Neural crest cell (in vitro differentiated cells): Measurements from ENCODE around the gene FBXW11. TPM values are rescaled to one million over a fixed set of nuclear protein-coding genes. Genes with fewer than 3 reads are reported as not detected.
"Not testable (repeated sequence)": the region's sequence is repeated elsewhere in the genome, so short reads cannot be mapped to it uniquely, and the experiment has no call there.

ENCODE experiments used
- DNase-seq: peaks from one replicate; pipeline ENCODE4 v3.0.0; 2021; ENCODE audit warnings: low read depth, mixed read lengths, low spot score
- H3K27ac Mint-ChIP-seq: one replicate; pipeline ENCODE4 v1.8.0; 2021; ENCODE audit warnings: mild to moderate bottlenecking, mixed read lengths; ENCODE audit not compliant: unreplicated experiment
- H3K27me3 Mint-ChIP-seq: 2 replicates; pipeline ENCODE4 v1.8.0; 2021; ENCODE audit warnings: low read depth, mild to moderate bottlenecking, mixed read lengths
- H3K36me3 Mint-ChIP-seq: 2 replicates; pipeline ENCODE4 v1.8.0; 2021; ENCODE audit warnings: low read depth, mild to moderate bottlenecking, mixed read lengths
- H3K4me1 Mint-ChIP-seq: 2 replicates; pipeline ENCODE4 v1.8.0; 2021; ENCODE audit warnings: mixed read lengths
- H3K4me3 Mint-ChIP-seq: one replicate; pipeline ENCODE4 v1.8.0; 2021; ENCODE audit warnings: mild to moderate bottlenecking, mixed read lengths
- H3K9me3 Mint-ChIP-seq: 2 replicates; pipeline ENCODE4 v1.8.0; 2021; ENCODE audit warnings: mixed read lengths
- total RNA-seq: library from RNA; stranded (reverse); gene quantifications from 2 replicates; pipeline ENCODE4 v1.2.1, GENCODE V29; 2021
- TF ChIP-seq, protein P1 (sequence below): fragments of 200-600 bp; sonication (generic); conservative IDR thresholded peaks from 2 replicates; pipeline ENCODE4 v1.5.0; 2021; ENCODE audit warnings: antibody characterized with exemption, mild to moderate bottlenecking

The FBXW11 gene
- total RNA-seq, 1 donor from 2014 or later = 66.6 TPM

DNA sequence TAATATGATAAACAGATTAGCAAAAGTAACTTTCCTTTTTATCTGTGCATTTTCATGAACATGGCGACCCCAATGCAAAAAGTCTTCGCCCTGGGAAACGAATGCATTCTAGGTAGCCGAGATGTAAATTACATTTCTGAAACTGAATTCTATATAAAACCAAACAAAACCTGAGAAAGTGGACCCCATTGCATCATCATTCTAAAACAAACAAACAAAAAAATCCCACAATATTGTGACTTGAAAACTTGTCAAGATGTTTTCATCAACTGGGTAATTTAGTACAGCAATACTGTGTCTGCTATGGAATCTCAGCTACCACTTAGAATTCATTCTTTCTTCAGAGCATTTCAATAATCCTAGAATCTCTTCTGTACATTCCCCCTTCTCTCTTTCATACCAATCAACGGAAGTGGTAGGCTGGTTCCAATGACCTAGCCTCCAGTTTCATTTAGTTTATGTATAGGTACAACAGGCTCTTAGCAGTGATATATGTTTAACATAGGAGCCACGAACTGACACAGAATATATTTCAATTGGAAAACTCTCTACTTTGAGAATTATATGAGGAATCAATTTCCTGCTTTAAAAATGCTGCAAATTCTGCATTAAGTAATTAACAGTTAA, 85.6 kb downstream of the FBXW11 start:
- Mint-ChIP-seq H3K27ac (no peak overlapping the region), H3K9me3 (peaks cover 2% of the 10 kb centered on the region), H3K27me3 (no peaks in the 10 kb centered on the region), H3K4me3 (no peak overlapping the region), H3K4me1 (peaks cover 16% of the 10 kb centered on the region), H3K36me3 (peaks cover 11% of the 10 kb centered on the region)
- no peak for DNase-seq
- TF ChIP-seq, protein P1, sequence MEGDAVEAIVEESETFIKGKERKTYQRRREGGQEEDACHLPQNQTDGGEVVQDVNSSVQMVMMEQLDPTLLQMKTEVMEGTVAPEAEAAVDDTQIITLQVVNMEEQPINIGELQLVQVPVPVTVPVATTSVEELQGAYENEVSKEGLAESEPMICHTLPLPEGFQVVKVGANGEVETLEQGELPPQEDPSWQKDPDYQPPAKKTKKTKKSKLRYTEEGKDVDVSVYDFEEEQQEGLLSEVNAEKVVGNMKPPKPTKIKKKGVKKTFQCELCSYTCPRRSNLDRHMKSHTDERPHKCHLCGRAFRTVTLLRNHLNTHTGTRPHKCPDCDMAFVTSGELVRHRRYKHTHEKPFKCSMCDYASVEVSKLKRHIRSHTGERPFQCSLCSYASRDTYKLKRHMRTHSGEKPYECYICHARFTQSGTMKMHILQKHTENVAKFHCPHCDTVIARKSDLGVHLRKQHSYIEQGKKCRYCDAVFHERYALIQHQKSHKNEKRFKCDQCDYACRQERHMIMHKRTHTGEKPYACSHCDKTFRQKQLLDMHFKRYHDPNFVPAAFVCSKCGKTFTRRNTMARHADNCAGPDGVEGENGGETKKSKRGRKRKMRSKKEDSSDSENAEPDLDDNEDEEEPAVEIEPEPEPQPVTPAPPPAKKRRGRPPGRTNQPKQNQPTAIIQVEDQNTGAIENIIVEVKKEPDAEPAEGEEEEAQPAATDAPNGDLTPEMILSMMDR = no peak

DNA sequence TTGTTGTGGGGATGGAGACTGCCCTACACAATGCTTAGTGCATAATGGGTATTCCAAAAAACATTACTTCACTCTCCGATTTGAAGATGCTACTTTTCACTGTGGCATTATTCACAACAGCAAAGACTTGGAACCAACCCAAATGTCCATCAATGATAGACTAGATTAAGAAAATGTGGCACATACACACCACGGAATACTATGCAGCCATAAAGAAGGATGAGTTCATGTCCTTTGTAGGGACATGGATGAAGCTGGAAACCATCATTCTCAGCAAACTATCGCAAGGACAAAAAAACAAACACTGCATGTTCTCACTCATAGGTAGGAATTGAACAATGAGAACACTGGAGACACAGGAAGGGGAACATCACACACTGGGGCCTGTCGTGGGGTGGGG, 90.7 kb downstream of the FBXW11 start:
- not testable (repeated sequence) for H3K27ac Mint-ChIP-seq

DNA sequence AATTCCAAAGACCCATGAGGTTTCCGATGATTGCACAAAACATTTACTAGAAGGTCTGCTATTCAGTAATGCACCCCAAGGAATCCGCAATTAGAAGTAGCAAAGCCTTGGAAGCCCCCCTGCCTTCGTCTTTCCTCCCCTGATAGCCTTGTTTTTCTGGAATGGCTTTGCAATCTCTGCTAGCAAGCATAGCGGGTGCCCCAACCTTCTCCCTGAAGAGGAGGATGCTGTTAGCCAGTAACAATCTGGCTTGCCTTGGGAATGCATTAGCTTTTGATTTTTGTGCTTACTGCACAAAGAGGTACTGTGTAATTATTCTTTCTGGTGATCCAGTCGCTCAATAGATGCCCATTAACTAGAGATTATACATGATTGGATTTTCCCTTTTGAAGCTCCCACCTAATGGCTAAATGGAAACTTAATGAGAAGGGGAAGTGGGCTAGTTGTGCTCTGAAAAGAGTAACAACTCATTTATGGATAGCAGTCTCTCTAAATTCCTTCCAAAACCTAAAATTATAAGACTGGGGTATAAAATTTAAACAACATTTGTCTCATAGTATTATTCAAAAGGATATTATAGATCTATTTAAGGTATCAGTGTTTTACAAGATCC, 91.6 kb downstream of the FBXW11 start:
- Mint-ChIP-seq H3K4me1 (peaks cover 29% of the 10 kb centered on the region), H3K27ac (no peak overlapping the region), H3K9me3 (no peaks in the 10 kb centered on the region), H3K4me3 (no peak overlapping the region), H3K27me3 (no peaks in the 10 kb centered on the region), H3K36me3 (no peaks in the 10 kb centered on the region)
- TF ChIP-seq, protein P1 = no peak
- DNase-seq = no peak

More for the DNA sequence above, 90.7 kb downstream of the FBXW11 start:
- DNase-seq, H3K4me3 Mint-ChIP-seq, H3K27me3 Mint-ChIP-seq, H3K9me3 Mint-ChIP-seq, H3K36me3 Mint-ChIP-seq: not testable (repeated sequence)
- peaks cover 29% of the 10 kb centered on the region for H3K4me1 Mint-ChIP-seq

DNA sequence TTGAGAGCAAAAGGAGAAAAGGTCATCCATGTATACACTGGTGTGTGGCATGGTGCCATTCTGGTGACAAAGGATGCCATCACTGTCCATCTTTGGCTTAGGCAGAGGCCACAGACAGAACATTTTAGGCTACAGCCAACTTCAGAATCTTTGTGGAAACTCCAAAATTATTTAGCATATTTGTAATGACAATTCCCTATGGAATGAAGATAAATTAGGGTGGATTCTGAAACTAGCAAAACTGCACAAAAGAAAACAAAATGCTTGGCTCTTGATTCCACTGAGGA, 92.5 kb downstream of the FBXW11 start:
- no peaks in the 10 kb centered on the region for H3K27me3 Mint-ChIP-seq
- TF ChIP-seq, protein P1 = no peak
- H3K4me3 Mint-ChIP-seq = no peak overlapping the region
- H3K9me3 Mint-ChIP-seq = no peaks in the 10 kb centered on the region
- no peak for DNase-seq
- H3K4me1 Mint-ChIP-seq = peaks cover 29% of the 10 kb centered on the region
- H3K36me3 Mint-ChIP-seq = no peaks in the 10 kb centered on the region
- no peak overlapping the region for H3K27ac Mint-ChIP-seq

DNA sequence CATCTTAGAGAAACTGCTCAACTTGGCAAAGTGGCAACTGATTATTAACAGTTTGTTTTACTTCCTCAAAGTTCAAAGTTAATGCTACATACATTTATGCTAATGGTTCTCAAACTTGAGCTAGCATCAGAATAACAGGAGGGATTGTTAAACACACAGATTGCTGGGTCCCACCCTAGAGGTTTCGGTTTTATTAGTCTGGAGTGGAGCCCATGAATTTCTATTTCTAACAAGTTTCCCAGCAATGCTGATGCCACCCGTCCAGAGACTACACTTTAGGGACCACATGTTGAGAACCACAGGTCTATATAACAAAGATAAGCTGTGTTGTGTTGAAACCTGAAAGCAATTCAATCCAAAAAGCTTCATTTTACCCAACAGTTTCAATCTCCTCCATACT, 95.3 kb downstream of the FBXW11 start:
- no peak overlapping the region for H3K27ac Mint-ChIP-seq

DNA sequence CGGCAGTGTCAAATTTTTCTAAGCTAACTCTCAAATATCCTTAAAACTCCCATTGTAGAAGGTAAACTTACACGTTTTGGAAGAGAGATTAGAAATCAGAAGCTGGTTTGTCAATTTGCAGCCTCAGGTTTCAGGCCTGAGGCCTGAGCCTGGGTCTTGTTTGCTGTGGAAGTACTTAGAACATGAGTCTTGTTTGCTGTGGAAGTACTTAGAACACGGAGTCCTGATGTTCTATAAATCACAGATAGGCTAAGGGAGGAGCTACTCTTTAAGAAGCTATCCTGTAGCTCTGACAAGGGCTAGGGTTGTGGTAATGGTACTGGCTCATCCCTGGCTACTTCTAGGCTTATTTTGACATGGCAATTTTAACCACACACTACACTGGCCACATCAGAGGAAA, 97.8 kb downstream of the FBXW11 start:
- peaks cover 2% of the 10 kb centered on the region for H3K36me3 Mint-ChIP-seq
- TF ChIP-seq, protein P1 = no peak
- DNase-seq = no peak
- no peak overlapping the region for H3K27ac Mint-ChIP-seq
- no peaks in the 10 kb centered on the region for H3K9me3 Mint-ChIP-seq
- no peak overlapping the region for H3K4me3 Mint-ChIP-seq
- H3K27me3 Mint-ChIP-seq = no peaks in the 10 kb centered on the region
- peaks cover 12% of the 10 kb centered on the region for H3K4me1 Mint-ChIP-seq

More for the DNA sequence above, 95.3 kb downstream of the FBXW11 start:
- peaks cover 27% of the 10 kb centered on the region for H3K4me1 Mint-ChIP-seq
- no peaks in the 10 kb centered on the region for H3K27me3 Mint-ChIP-seq
- H3K36me3 Mint-ChIP-seq = no peaks in the 10 kb centered on the region
- DNase-seq = no peak
- TF ChIP-seq, protein P1 = no peak
- H3K4me3 Mint-ChIP-seq = no peak overlapping the region
- no peaks in the 10 kb centered on the region for H3K9me3 Mint-ChIP-seq
